Mesenteric fat pad (tissue), 1 donor: ENCODE measurements around the gene YES1. TPM values are rescaled to one million over a fixed set of nuclear protein-coding genes. Genes with fewer than 3 reads are reported as not detected.
A peak's percentile ranks its signal among the peaks of the same experiment; 100 is the strongest.
"Not testable (repeated sequence)": the region's sequence is repeated elsewhere in the genome, so short reads cannot be mapped to it uniquely, and the experiment has no call there.

Experiments
- DNase-seq: peaks from one replicate; pipeline ENCODE4 v3.0.0-alpha.2; 2020; ENCODE audit warnings: low spot score
- total RNA-seq: library from RNA; stranded (reverse); fragmentation: NEBNext Ultra II Directional; extraction: Animal tissue kit (Norgen Biotek cat#: 25700); gene quantifications from one replicate; pipeline ENCODE4 v1.2.1, GENCODE V29; 2021
- donor health status: DM: yes; HTN: yes; CAD: no.

YES1 gene
- total RNA-seq, 1 donor from 2014 or later, result 54.3 TPM

GRCh38 chr18:730692-731091 is 81.3 kb downstream of the YES1 start:
- no peak for DNase-seq

- DNase-seq, result not testable (repeated sequence)
Observed at GRCh38 chr18:730120-730519, 81.9 kb downstream of the YES1 start.

GRCh38 chr18:725646-726045 is 86.4 kb downstream of the YES1 start:
- DNase-seq, result no peak

- no peak for DNase-seq
Observed at GRCh38 chr18:723541-724080, 88.4 kb downstream of the YES1 start.

- no peak for DNase-seq
Observed at GRCh38 chr18:717003-717402, 95.0 kb downstream of the YES1 start.

GRCh38 chr18:715626-716025 is 96.4 kb downstream of the YES1 start:
- no peak for DNase-seq

- no peak for DNase-seq
Observed at GRCh38 chr18:713135-713490, 98.9 kb downstream of the YES1 start.

GRCh38 chr18:712401-713134 is 99.5 kb downstream of the YES1 start, which contains the start of gene ENOSF1:
Gene ENOSF1, minus strand, starts transcription at chr18:712630. Its CDS starts 43 bp downstream, at chr18:712587.
- peak; percentile 96 for DNase-seq

- no peak for DNase-seq
Observed at GRCh38 chr18:711657-712400, 100.2 kb downstream of the YES1 start.

GRCh38 chr18:711310-711656 is 100.8 kb downstream of the YES1 start:
- DNase-seq, result no peak

- DNase-seq, result no peak
Observed at GRCh38 chr18:710418-711300, 101.4 kb downstream of the YES1 start.

GRCh38 chr18:709771-710170 is 102.3 kb downstream of the YES1 start:
- DNase-seq, result no peak

- no peak for DNase-seq
Observed at GRCh38 chr18:708096-708495, 103.9 kb downstream of the YES1 start.

GRCh38 chr18:706405-706804 is 105.6 kb downstream of the YES1 start:
- DNase-seq, result no peak

- no peak for DNase-seq
Observed at GRCh38 chr18:703213-703967, 108.7 kb downstream of the YES1 start.

GRCh38 chr18:697800-698199 is 114.2 kb downstream of the YES1 start:
- DNase-seq, result no peak

GRCh38 chr18:697012-697411 is 115.0 kb downstream of the YES1 start:
- DNase-seq, result no peak

GRCh38 chr18:693466-694187 is 118.4 kb downstream of the YES1 start:
- no peak for DNase-seq

- DNase-seq, result no peak
Observed at GRCh38 chr18:692824-693223, 119.2 kb downstream of the YES1 start.

GRCh38 chr18:688323-688722 is 123.7 kb downstream of the YES1 start:
- DNase-seq, result no peak
